ENCODE data around the gene NXN.
"Not testable (repeated sequence)": the region's sequence is repeated elsewhere in the genome, so short reads cannot be mapped to it uniquely, and the experiment has no call there.

The NXN gene

GRCh38 chr17:917941-918740 is 61.4 kb downstream of the NXN start:
- DNase-seq (ENCODE audit: low read depth) = no peak

GRCh38 chr17:917391-917811 is 62.2 kb downstream of the NXN start:
- DNase-seq (ENCODE audit: low read depth) = no peak

GRCh38 chr17:916315-916714 is 63.3 kb downstream of the NXN start:
- DNase-seq (ENCODE audit: low read depth) = no peak

GRCh38 chr17:915538-916201 is 63.9 kb downstream of the NXN start:
- no peak for DNase-seq (ENCODE audit: low read depth)

GRCh38 chr17:914561-914960 is 65.0 kb downstream of the NXN start:
- DNase-seq (ENCODE audit: low read depth) = no peak

DNA sequence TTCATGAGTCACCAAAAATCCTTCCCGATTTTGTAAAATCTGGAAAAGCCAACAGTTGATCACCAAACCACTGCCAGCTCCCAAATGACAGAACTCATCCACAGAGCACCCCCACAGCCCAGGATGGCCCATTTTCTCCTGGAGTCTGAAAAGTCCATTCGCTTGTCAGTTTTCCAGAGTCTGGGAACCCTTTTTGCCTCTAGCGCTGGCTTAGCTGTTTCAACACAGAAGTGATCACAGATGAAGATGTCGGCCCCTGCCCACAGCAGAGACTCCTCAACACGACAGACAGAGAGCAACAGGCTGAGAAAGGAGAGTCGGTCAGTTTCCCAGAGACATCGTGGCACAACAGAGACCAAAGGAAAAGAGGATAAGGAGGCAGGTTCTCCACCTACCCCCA is 66.4 kb downstream of the NXN start:
- DNase-seq (ENCODE audit: low read depth) = no peak

GRCh38 chr17:909642-910323 is 69.8 kb downstream of the NXN start:
- DNase-seq (ENCODE audit: low read depth) = no peak

DNA sequence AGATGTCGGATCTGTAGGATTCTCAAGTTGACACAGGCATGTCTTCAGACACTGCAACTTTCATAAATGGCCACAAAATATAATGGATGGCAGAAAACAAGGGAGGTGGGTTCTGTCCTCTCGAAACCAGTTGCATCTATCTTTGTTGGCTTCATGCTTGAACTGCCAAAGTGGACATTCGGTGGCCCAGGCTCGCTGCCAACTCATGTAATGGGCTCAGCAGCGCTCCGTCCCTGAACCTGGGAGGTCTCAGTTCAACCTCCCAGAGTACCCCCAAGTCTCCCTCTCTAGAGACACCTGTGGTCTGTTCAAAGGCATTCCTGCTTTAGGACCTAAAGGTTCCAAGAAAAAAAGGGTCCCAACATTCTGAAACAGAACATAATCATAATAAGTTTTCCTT is 71.9 kb downstream of the NXN start:
- DNase-seq (ENCODE audit: low read depth) = no peak

DNA sequence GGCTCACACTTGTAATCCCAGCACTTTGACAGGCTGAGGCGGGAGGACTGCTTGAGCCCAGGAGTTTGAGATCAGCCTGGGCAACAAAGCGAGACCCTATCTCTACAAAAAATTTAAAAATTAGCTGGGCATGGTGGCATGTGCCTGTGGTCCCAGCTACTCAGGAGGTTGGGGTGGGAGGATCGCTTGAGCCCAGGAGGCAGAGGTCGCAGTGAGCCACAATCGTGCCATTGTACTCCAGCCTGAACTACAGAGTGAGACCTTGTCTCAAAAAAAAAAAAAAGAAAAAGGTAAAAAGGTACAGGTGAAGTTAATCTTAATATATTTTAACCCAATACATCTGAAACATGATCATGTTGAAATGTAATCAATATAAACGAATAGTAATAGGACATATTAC is 73.9 kb downstream of the NXN start:
- DNase-seq (ENCODE audit: low read depth) = not testable (repeated sequence)

- no peak for DNase-seq (ENCODE audit: low read depth)
Measured at GRCh38 chr17:903691-904481, 75.7 kb downstream of the NXN start.

DNA sequence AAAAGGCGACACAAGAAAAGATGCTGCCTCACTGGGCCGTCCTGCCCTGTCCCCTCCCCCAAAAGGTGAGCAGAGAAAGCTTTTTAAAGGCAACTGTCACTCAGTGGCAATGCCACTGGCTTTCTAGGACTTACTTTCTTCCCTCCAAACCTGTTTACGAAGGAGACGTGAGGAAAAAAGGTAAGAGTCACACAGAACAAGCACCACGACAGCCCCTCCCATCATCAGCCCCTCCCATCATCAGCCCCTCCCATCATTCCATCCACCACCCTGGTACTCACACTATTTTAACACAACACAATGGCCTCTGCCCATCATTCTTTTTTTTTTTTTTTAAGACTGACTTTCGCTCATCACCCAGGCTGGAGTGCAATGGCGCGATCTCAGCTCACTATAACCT is 77.1 kb downstream of the NXN start:
- no peak for DNase-seq (ENCODE audit: low read depth)

DNA sequence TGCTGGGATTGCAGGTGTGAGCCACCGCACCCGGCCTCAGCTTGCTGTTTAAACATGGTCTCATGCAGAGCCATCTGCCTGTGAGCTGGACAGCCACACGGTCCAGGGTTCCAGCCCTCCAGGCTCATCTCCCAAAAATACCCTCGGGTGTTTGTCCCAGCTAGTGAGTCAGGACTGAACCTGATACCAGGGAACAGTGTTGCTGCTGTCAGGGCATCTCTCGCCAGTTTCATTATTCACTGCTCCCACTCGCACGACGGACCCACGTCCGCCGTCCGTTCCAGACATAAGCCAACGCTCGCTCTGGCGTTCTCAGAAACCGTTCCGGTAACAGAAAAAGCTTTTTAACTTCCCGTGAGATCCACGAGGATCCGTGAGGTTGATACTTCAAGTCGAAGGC is 77.6 kb downstream of the NXN start:
- no peak for DNase-seq (ENCODE audit: low read depth)

DNA sequence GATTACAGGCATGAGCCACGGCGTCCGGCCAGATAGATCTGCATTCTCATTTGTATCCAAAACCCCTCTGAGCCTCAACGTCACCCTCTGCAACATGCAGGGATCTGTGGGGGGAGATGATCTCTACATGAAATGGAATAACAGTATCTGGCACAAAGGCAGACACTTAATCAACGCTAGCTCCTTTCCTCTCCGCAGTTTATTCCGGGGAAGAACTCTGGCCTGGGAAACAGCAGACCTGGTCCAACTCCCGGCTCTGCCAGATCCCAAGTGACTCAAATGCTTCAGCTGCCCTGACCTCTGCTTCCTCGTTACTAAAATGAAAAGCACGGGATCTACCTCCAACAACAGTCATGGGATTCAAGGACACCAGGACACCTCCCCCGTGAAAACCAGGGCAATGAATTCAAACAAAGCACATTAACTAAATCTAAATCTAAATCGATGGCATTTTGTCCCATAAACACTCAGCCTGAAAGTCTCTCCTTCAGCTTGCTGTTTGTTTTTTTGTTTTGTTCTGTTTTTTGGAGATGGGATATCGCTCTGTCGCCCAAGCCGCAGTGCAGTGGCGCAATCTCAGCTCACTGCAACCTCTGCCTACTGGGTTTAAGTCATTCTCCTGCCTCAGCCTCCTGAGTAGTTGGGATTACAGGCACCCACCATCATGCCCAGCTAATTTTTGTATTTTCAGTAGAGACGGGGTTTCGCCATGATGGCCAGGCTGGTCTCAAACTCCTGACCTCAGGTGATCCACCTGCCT is 78.2 kb downstream of the NXN start:
- DNase-seq (ENCODE audit: low read depth) = no peak

- no peak for DNase-seq (ENCODE audit: low read depth)
Measured at GRCh38 chr17:900336-900934, 79.1 kb downstream of the NXN start.

GRCh38 chr17:897970-898619 is 81.5 kb downstream of the NXN start:
- DNase-seq (ENCODE audit: low read depth) = no peak

GRCh38 chr17:896953-897661 is 82.5 kb downstream of the NXN start:
- DNase-seq (ENCODE audit: low read depth) = no peak

GRCh38 chr17:896454-896853 is 83.1 kb downstream of the NXN start:
- DNase-seq (ENCODE audit: low read depth) = no peak

DNA sequence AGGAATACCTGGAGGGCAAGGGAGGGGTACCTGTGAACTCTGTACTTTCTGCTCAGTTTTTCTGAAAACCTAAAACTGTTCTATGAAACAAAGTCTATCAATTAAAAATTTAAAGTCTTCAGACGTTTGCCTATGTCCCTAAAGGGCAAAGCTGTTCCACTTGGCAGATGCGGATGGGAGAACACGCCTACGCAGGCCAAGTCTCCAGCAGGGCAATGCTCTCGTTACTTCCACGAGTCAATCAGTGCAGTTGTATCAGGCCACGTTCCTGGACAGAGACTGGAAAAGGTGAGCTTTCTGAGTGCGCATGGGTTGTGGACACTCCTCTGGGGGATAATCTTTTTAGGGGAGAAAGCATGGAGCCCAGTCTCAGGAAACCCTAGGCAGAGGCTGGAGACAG is 86.6 kb downstream of the NXN start:
- no peak for DNase-seq (ENCODE audit: low read depth)

DNA sequence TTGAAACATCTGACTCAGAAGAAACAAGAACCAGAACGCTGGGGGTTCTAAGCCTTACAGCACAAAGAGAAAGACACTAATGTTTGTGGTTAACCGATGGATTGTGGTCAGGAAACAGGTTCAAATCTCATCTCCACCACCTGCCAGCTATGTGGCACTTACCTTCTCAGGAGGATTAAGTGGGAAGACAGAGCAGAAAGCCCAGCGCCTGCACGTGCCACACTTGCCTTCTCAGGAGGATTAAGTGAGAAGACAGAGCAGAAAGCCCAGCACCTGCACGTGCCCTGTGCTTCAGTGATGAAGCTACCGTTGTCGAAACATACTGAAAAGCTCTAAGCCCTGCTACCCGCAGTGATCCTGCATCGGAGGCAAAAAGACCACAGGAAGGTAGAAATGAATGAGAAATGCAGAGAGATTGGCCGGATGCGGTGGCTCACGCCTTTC is 90.6 kb downstream of the NXN start:
- no peak for DNase-seq (ENCODE audit: low read depth)
